GM13977 (cell line): ENCODE data around the gene PCSK2.

Experiments
- DNase-seq: peaks from one replicate; pipeline ENCODE4 v3.0.0; 2012; ENCODE audit warnings: low spot score
- CTCF ChIP-seq: IDR thresholded peaks from 2 replicates; pipeline ENCODE4 v1.5.1; 2012; ENCODE audit warnings: mild to moderate bottlenecking, control low read depth; ENCODE audit not compliant: insufficient read depth; ENCODE audit errors: extremely low read depth, missing control alignments
- in situ Hi-C: fragments of 300-500 bp; cut with MboI; formaldehyde crosslinking; loops from one replicate; pipeline ENCODE4 v1.12.0; 2022; ENCODE audit warnings: low sequenced_read_pairs, low pct_unique_long_range_greater_than_20kb, mixed read lengths, inconsistent platforms; ENCODE audit not compliant: unreplicated experiment

The PCSK2 gene

GRCh38 chr20:17441745-17442144, 214.9 kb downstream of the PCSK2 start:
- DNase-seq, result no peak
- TF ChIP-seq CTCF, result no peak
- in situ Hi-C loops, result loop anchor here (25.0 kb wide), 1 partner anchor 629 kb away; no protein-coding TSS in a partner anchor

- TF ChIP-seq CTCF, result no peak
- DNase-seq, result no peak
- in situ Hi-C loops, result loop anchor here (25.0 kb wide), 1 partner anchor 630 kb away; no protein-coding TSS in a partner anchor
These were observed 215.7 kb downstream of the PCSK2 start for GRCh38 chr20:17442588-17442987.

- in situ Hi-C loops, result loop anchor here (25.0 kb wide), 1 partner anchor 631 kb away; no protein-coding TSS in a partner anchor
- no peak for DNase-seq
- TF ChIP-seq CTCF, result no peak
These were observed 216.5 kb downstream of the PCSK2 start for GRCh38 chr20:17443131-17443858.

- DNase-seq, result no peak
- TF ChIP-seq CTCF, result no peak
- in situ Hi-C loops, result loop anchor here (25.0 kb wide), 1 partner anchor 632 kb away; no protein-coding TSS in a partner anchor
These were observed 217.3 kb downstream of the PCSK2 start for GRCh38 chr20:17444091-17444490.

- TF ChIP-seq CTCF, result no peak
- in situ Hi-C loops, result loop anchor here (25.0 kb wide), 1 partner anchor 633 kb away; no protein-coding TSS in a partner anchor
- DNase-seq, result no peak
These were observed 218.7 kb downstream of the PCSK2 start for GRCh38 chr20:17445543-17445942.

GRCh38 chr20:17446171-17446570, 219.3 kb downstream of the PCSK2 start:
- no peak for DNase-seq
- TF ChIP-seq CTCF, result no peak
- in situ Hi-C loops, result loop anchor here (25.0 kb wide), 1 partner anchor 634 kb away; no protein-coding TSS in a partner anchor
